ENCODE results near the gene NOS3. TPM values are rescaled to one million over a fixed set of nuclear protein-coding genes. Genes with fewer than 3 reads are reported as not detected.
A peak's percentile ranks its signal among the peaks of the same experiment; 100 is the strongest.

Gene NOS3
- total RNA-seq, 2 experiments from 2014 or later = 9.3 to 11.1 TPM

- CTCF ChIA-PET = interaction anchor here (1.0 to 2.5 kb wide), 10 partner anchors 24 to 151 kb away, joined by 3 to 17 read pairs (median 10); partner anchors contain the start of gene NOS3
- ATAC-seq = no peak
- Mint-ChIP-seq H3K4me1 (peaks cover 21% of the 10 kb centered on the region), H3K9me3 (ENCODE audit: low read depth) (no peaks in the 10 kb centered on the region), H3K27me3 (peaks cover 29% of the 10 kb centered on the region), H3K27ac (no peak overlapping the region), H3K4me3 (no peak overlapping the region), H3K36me3 (ENCODE audit: low read depth) (peaks cover 6% of the 10 kb centered on the region)
- DNase-seq = no peak
- POLR2A ChIA-PET = no interaction called here
- intact Hi-C loops (cut with DNase I, micrococcal nuclease) = loop anchor here (2.0 kb wide), 2 partner anchors 57 to 149 kb away; no protein-coding TSS in a partner anchor
Observed at GRCh38 chr7:150961510-150962289, 29.1 kb upstream of the NOS3 start.

GRCh38 chr7:150962290-150962552 lies 28.6 kb upstream of the NOS3 start:
- Mint-ChIP-seq H3K4me1 (peaks cover 20% of the 10 kb centered on the region), H3K27ac (no peak overlapping the region), H3K4me3 (no peak overlapping the region), H3K36me3 (ENCODE audit: low read depth) (peaks cover 4% of the 10 kb centered on the region), H3K9me3 (ENCODE audit: low read depth) (no peaks in the 10 kb centered on the region), H3K27me3 (peaks cover 25% of the 10 kb centered on the region)
- ChIA-PET CTCF (interaction anchor here (0.7 to 2.5 kb wide), 18 partner anchors 18 to 162 kb away, joined by 3 to 35 read pairs (median 6); partner anchors contain the start of gene NOS3), POLR2A (interaction anchor here (0.6 kb wide), 1 partner anchor 282 kb away, joined by 3 read pairs; no protein-coding TSS in a partner anchor)
- DNase-seq (no peak), ATAC-seq (no peak)
- intact Hi-C loops (cut with DNase I, micrococcal nuclease) = loop anchor here (2.0 kb wide), 2 partner anchors 57 to 149 kb away; no protein-coding TSS in a partner anchor

- intact Hi-C loops (cut with DNase I, micrococcal nuclease) = loop anchor here (1.0 to 2.0 kb wide), 5 partner anchors 26 to 149 kb away; no protein-coding TSS in a partner anchor
- POLR2A ChIA-PET = interaction anchor here (0.6 kb wide), 1 partner anchor 282 kb away, joined by 3 read pairs; no protein-coding TSS in a partner anchor
- no peak overlapping the region for H3K4me3 Mint-ChIP-seq
- peaks cover 1% of the 10 kb centered on the region for H3K36me3 Mint-ChIP-seq (ENCODE audit: low read depth)
- ATAC-seq (peak; percentile 93), DNase-seq (peak; percentile 78)
- CTCF ChIA-PET = interaction anchor here (0.5 to 2.5 kb wide), 31 partner anchors 10 to 1284 kb away, joined by 3 to 35 read pairs (median 4); partner anchors contain the start of genes ABCB8 and NOS3
- peaks cover 18% of the 10 kb centered on the region for H3K4me1 Mint-ChIP-seq
- no peak overlapping the region for H3K27ac Mint-ChIP-seq
- peaks cover 21% of the 10 kb centered on the region for H3K27me3 Mint-ChIP-seq
- H3K9me3 Mint-ChIP-seq (ENCODE audit: low read depth) = no peaks in the 10 kb centered on the region
Observed at GRCh38 chr7:150962553-150963399, 28.0 kb upstream of the NOS3 start.

- H3K27me3 Mint-ChIP-seq = peaks cover 15% of the 10 kb centered on the region
- ChIA-PET CTCF (interaction anchor here (0.7 to 2.5 kb wide), 10 partner anchors 21 to 153 kb away, joined by 3 to 35 read pairs (median 8); partner anchors contain the start of gene NOS3), POLR2A (interaction anchor here (0.7 kb wide), 2 partner anchors 122 to 207 kb away, joined by 3 to 4 read pairs; no protein-coding TSS in a partner anchor)
- intact Hi-C loops (cut with DNase I, micrococcal nuclease) = loop anchor here (1.0 to 2.0 kb wide), 5 partner anchors 24 to 147 kb away; no protein-coding TSS in a partner anchor
- DNase-seq = no peak
- no peak overlapping the region for H3K4me3 Mint-ChIP-seq
- no peak overlapping the region for H3K27ac Mint-ChIP-seq
- peaks cover 14% of the 10 kb centered on the region for H3K4me1 Mint-ChIP-seq
- ATAC-seq = no peak
- H3K36me3 Mint-ChIP-seq (ENCODE audit: low read depth) = no peaks in the 10 kb centered on the region
- no peaks in the 10 kb centered on the region for H3K9me3 Mint-ChIP-seq (ENCODE audit: low read depth)
Observed at GRCh38 chr7:150963707-150964559, 26.9 kb upstream of the NOS3 start.

- Mint-ChIP-seq H3K9me3 (ENCODE audit: low read depth) (no peaks in the 10 kb centered on the region), H3K4me1 (peaks cover 11% of the 10 kb centered on the region), H3K27ac (no peak overlapping the region), H3K4me3 (no peak overlapping the region), H3K27me3 (peaks cover 8% of the 10 kb centered on the region), H3K36me3 (ENCODE audit: low read depth) (no peaks in the 10 kb centered on the region)
- ChIA-PET POLR2A (no interaction called here), CTCF (interaction anchor here (0.6 to 1.0 kb wide), 2 partner anchors 88 to 139 kb away, joined by 3 to 5 read pairs; no protein-coding TSS in a partner anchor)
- no peak for ATAC-seq
- intact Hi-C loops (cut with DNase I, micrococcal nuclease) = no loop called here
- no peak for DNase-seq
Observed at GRCh38 chr7:150964593-150965111, 26.2 kb upstream of the NOS3 start.

GRCh38 chr7:150965273-150965830 lies 25.5 kb upstream of the NOS3 start:
- Mint-ChIP-seq H3K27ac (no peak overlapping the region), H3K9me3 (ENCODE audit: low read depth) (no peaks in the 10 kb centered on the region), H3K36me3 (ENCODE audit: low read depth) (no peaks in the 10 kb centered on the region), H3K27me3 (peaks cover 3% of the 10 kb centered on the region), H3K4me1 (peaks cover 8% of the 10 kb centered on the region), H3K4me3 (no peak overlapping the region)
- DNase-seq (no peak), ATAC-seq (no peak)
- ChIA-PET POLR2A (no interaction called here), CTCF (interaction anchor here (1.1 kb wide), 1 partner anchor 19 kb away, joined by 3 read pairs; no protein-coding TSS in a partner anchor)
- intact Hi-C loops (cut with DNase I, micrococcal nuclease) = no loop called here

GRCh38 chr7:150966002-150966401 lies 24.8 kb upstream of the NOS3 start:
- POLR2A ChIA-PET = no interaction called here
- peaks cover 8% of the 10 kb centered on the region for H3K4me1 Mint-ChIP-seq

GRCh38 chr7:150967349-150967748 lies 23.5 kb upstream of the NOS3 start:
- no peak overlapping the region for H3K27ac Mint-ChIP-seq
- no peaks in the 10 kb centered on the region for H3K36me3 Mint-ChIP-seq (ENCODE audit: low read depth)
- intact Hi-C loops (cut with DNase I, micrococcal nuclease) = no loop called here
- ChIA-PET POLR2A (no interaction called here), CTCF (interaction anchor here (0.8 to 1.8 kb wide), 4 partner anchors 18 to 129 kb away, joined by 4 to 6 read pairs (median 4); no protein-coding TSS in a partner anchor)
- peaks cover 7% of the 10 kb centered on the region for H3K4me1 Mint-ChIP-seq
- no peak for ATAC-seq
- no peak for DNase-seq
- no peak overlapping the region for H3K4me3 Mint-ChIP-seq
- H3K27me3 Mint-ChIP-seq = no peaks in the 10 kb centered on the region
- H3K9me3 Mint-ChIP-seq (ENCODE audit: low read depth) = no peaks in the 10 kb centered on the region

More at GRCh38 chr7:150966002-150966401, 24.8 kb upstream of the NOS3 start:
- DNase-seq = no peak
- Mint-ChIP-seq H3K36me3 (ENCODE audit: low read depth) (no peaks in the 10 kb centered on the region), H3K27me3 (no peaks in the 10 kb centered on the region), H3K4me3 (no peak overlapping the region), H3K9me3 (ENCODE audit: low read depth) (no peaks in the 10 kb centered on the region), H3K27ac (no peak overlapping the region)
- ATAC-seq = no peak
- CTCF ChIA-PET = interaction anchor here (1.1 kb wide), 1 partner anchor 18 kb away, joined by 3 read pairs; no protein-coding TSS in a partner anchor
- intact Hi-C loops (cut with DNase I, micrococcal nuclease) = no loop called here

- ATAC-seq (no peak), DNase-seq (no peak)
- Mint-ChIP-seq H3K36me3 (ENCODE audit: low read depth) (no peaks in the 10 kb centered on the region), H3K4me1 (peaks cover 2% of the 10 kb centered on the region), H3K4me3 (no peak overlapping the region), H3K27me3 (no peaks in the 10 kb centered on the region), H3K27ac (no peak overlapping the region), H3K9me3 (ENCODE audit: low read depth) (no peaks in the 10 kb centered on the region)
- CTCF ChIA-PET = interaction anchor here (1.0 to 1.8 kb wide), 7 partner anchors 9 to 143 kb away, joined by 3 to 7 read pairs (median 4); no protein-coding TSS in a partner anchor
- POLR2A ChIA-PET = no interaction called here
- intact Hi-C loops (cut with DNase I, micrococcal nuclease) = no loop called here
Observed at GRCh38 chr7:150968056-150968733, 22.6 kb upstream of the NOS3 start.
